Kidney (tissue), 14 donors: ENCODE results near the gene PTPRT. TPM values are rescaled to one million over a fixed set of nuclear protein-coding genes. Genes with fewer than 3 reads are reported as not detected.

Source experiments
- DNase-seq, 5 donors: peaks; one replicate each; pipeline ENCODE4 v3.0.0-alpha.2; 2013 to 2020
- FAIRE-seq: peaks from 2 replicates; lab custom pipeline; 2012; peaks lifted over from hg19 to GRCh38; lab: Jason Lieb, UNC
- H3K27ac ChIP-seq, 2 donors: one replicate each; pipeline ENCODE4 v1.7.0; 2013; ENCODE audit warnings: low read depth in 2 of 2, low read length in 2 of 2, inconsistent platforms in 1 of 2
- H3K27me3 ChIP-seq: one replicate; pipeline ENCODE4 v1.7.1; 2013; ENCODE audit warnings: low read length, inconsistent platforms; ENCODE audit not compliant: control insufficient read depth, insufficient read depth
- H3K36me3 ChIP-seq, 3 donors: one replicate each; pipeline versions ENCODE4 v1.7.0 to v1.7.1; 2013; ENCODE audit warnings: low read length in 3 of 3, control low read depth in 1 of 3, inconsistent platforms in 1 of 3; ENCODE audit not compliant: insufficient read depth in 3 of 3, control insufficient read depth in 2 of 3
- H3K4me1 ChIP-seq, 3 donors: one replicate each; pipeline versions ENCODE4 v1.7.0 to v1.7.1; 2013; ENCODE audit warnings: low read length in 3 of 3, inconsistent platforms in 1 of 3, low read depth in 1 of 3; ENCODE audit not compliant: control insufficient read depth in 2 of 3, insufficient read depth in 2 of 3
- H3K4me3 ChIP-seq, 3 donors: one replicate each; pipeline versions ENCODE4 v1.7.0 to v1.8.1; 2013; ENCODE audit warnings: low read length in 3 of 3, control low read depth in 1 of 3, inconsistent platforms in 1 of 3
- H3K9ac ChIP-seq, 3 donors: one replicate each; pipeline versions ENCODE4 v1.7.0 to v1.7.1; 2013; ENCODE audit warnings: low read length in 3 of 3, control low read depth in 1 of 3, inconsistent platforms in 1 of 3
- H3K9me3 ChIP-seq, 3 donors: one replicate each; pipeline versions ENCODE4 v1.7.0 to v1.7.1; 2013; ENCODE audit warnings: low read length in 3 of 3, control low read depth in 1 of 3, inconsistent platforms in 1 of 3; ENCODE audit not compliant: control insufficient read depth in 2 of 3, insufficient read depth in 1 of 3
- intact Hi-C: fragments of 100-400 bp; cut with DNase I; formaldehyde crosslinking; loops from one replicate; pipeline ENCODE4 v1.11.1; 2022
- polyA plus RNA-seq: library from polyadenylated mRNA; stranded (reverse); fragments of 350-450 nt; fragmentation: Illumina TruSeq; extraction: RNeasy Lipid Tissue Mini Kit (QIAGEN cat#74804); gene quantifications from one replicate; pipeline ENCODE4 v1.2.3, GENCODE V29; 2014; ENCODE audit warnings: low read depth, low replicate concordance; ENCODE audit not compliant: insufficient read depth
- total RNA-seq: library from RNA; stranded (reverse); fragmentation: NEBNext Ultra II Directional; extraction: Animal tissue kit (Norgen Biotek cat#: 25700); gene quantifications from one replicate; pipeline ENCODE4 v1.2.1, GENCODE V29; 2021
- TF ChIP-seq, protein P1 (sequence below): IDR thresholded peaks from 3 replicates; pipeline ENCODE4 v1.5.1; 2012; ENCODE audit warnings: mild to moderate bottlenecking, moderate library complexity, borderline replicate concordance; ENCODE audit not compliant: insufficient read depth; ENCODE audit errors: extremely low read depth
- donor health status: control.
- donor health status: control.
- donor health status: control.
- donor health status: control.
- donor health status: control.
- donor health status: DM: yes; HTN: yes; CAD: no.
- donor health status: Normal renal cell carcinoma (clear cell type).

PTPRT gene
- total and polyA plus RNA-seq, 2 donors from 2014 or later, result 0.60 TPM; not detected in 1

DNA sequence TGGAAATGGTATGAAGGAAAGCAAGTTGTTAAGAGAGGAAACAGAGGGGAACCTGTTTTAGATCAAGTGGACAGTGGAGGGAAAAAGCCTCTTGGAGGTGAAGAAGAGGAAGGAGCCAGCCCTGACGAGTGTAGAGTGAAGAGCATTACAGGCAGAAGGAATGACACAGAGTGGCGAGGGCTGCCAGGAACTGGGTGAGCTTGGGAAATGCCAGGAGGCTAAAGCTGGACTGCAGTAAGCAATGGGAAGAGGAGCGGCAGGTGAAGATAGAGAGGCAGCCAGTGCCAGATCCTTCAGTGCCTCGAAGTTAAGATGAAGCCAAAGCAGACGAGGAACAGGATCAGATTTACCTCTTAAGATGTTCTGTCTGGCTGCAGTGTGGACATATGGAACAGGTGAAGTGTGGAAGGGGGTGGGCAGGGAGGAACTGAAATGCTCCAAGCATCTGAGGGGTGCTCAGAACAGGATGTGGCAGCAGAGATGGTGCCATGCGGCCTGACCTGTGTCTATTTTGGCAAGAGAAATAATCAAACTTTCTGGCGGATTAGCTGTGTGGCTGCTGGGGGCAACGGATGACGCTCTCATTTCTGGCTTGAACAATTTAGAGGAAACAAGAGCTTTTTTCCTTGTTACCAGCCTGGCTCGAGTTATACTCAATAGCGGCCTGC lies 748.4 kb downstream of the PTPRT start:
- H3K9ac ChIP-seq, result no peak overlapping the region
- no peak for DNase-seq
- H3K27me3 ChIP-seq, result no peaks in the 10 kb centered on the region
- no peak for FAIRE-seq
- H3K4me3 ChIP-seq, result no peak overlapping the region
- H3K36me3 ChIP-seq, result no peaks in the 10 kb centered on the region
- TF ChIP-seq, protein P1, sequence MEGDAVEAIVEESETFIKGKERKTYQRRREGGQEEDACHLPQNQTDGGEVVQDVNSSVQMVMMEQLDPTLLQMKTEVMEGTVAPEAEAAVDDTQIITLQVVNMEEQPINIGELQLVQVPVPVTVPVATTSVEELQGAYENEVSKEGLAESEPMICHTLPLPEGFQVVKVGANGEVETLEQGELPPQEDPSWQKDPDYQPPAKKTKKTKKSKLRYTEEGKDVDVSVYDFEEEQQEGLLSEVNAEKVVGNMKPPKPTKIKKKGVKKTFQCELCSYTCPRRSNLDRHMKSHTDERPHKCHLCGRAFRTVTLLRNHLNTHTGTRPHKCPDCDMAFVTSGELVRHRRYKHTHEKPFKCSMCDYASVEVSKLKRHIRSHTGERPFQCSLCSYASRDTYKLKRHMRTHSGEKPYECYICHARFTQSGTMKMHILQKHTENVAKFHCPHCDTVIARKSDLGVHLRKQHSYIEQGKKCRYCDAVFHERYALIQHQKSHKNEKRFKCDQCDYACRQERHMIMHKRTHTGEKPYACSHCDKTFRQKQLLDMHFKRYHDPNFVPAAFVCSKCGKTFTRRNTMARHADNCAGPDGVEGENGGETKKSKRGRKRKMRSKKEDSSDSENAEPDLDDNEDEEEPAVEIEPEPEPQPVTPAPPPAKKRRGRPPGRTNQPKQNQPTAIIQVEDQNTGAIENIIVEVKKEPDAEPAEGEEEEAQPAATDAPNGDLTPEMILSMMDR, result no peak
- intact Hi-C loops, result no loop called here
- H3K27ac ChIP-seq, result no peak overlapping the region
- no peaks in the 10 kb centered on the region for H3K9me3 ChIP-seq
- no peaks in the 10 kb centered on the region for H3K4me1 ChIP-seq

DNA sequence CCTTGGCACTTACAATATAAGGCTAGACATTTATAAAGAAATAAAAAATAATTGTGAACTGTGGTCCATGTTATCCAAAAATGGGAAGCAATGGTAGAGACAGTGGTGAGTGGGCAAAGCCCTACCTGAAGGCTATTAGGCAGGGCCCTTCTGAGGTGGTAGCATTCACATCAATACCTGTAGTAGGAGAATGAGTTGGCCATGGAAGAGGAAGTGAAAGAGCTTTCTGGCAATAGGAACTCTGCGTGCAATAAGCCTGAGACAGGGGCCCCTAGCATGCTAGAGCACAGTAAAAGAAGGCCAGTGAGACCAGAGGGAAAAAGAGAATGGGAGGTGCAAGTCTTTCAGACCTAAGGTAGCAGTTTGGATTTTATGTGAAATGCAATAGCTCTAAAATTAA lies 754.5 kb downstream of the PTPRT start:
- no peak for FAIRE-seq
- DNase-seq, result no peak
- TF ChIP-seq, protein P1, result no peak
- Histone ChIP-seq H3K36me3 (no peaks in the 10 kb centered on the region), H3K27me3 (no peaks in the 10 kb centered on the region), H3K4me1 (no peaks in the 10 kb centered on the region), H3K27ac (no peak overlapping the region), H3K4me3 (no peak overlapping the region), H3K9ac (no peak overlapping the region), H3K9me3 (no peaks in the 10 kb centered on the region)
- intact Hi-C loops, result no loop called here

DNA sequence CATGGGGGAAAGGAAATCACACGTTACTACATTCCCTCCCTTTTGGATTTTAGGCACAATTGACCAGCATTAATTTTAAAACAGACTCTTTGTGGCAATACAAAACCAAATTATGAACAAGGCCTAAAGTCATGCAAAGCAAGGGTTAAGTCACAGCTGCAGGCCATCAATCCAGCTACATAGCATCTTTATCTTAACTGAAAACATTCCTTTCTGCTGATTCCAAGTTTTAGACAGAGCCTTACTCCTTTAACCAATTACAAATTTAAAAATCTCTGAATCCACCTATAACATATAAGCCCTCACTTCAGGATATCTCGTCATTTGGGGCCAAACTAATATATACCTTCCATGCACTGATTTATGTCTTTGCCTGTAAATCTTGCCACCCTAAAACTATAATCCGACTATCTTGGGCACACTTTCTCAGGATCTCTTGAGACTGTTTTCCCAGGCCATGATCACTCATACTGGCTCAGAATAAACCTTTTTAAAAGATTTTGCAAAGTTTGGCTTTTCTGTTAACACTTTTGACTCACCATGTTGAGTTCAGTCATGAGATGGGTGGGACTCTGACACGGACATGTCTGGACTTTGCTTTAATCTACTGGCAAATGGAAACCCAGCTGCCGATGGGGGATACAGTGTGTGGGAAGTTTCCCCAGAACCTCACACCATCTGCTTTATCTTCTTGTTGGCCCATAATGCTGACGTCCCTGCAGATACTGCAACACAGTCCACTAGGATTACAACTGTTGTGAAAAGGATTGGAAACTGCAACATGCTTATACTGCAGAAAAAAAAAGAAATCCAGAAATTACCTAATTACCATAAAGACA lies 757.0 kb downstream of the PTPRT start:
- FAIRE-seq (no peak), DNase-seq (peak in 2 of 5 donors; percentile 38 to 62)
- no peaks in the 10 kb centered on the region for H3K36me3 ChIP-seq
- no peak overlapping the region for H3K27ac ChIP-seq
- TF ChIP-seq, protein P1, result no peak
- H3K9ac ChIP-seq, result no peak overlapping the region
- intact Hi-C loops, result no loop called here
- H3K4me1 ChIP-seq, result no peaks in the 10 kb centered on the region
- no peaks in the 10 kb centered on the region for H3K27me3 ChIP-seq
- H3K4me3 ChIP-seq, result no peak overlapping the region
- H3K9me3 ChIP-seq, result no peaks in the 10 kb centered on the region
